Thymus (tissue), 11 donors: ENCODE data around the gene S100A10. TPM values are rescaled to one million over a fixed set of nuclear protein-coding genes. Genes with fewer than 3 reads are reported as not detected.
A peak's percentile ranks its signal among the peaks of the same experiment; 100 is the strongest.

ENCODE experiments used
- DNase-seq, 9 donors: peaks; one replicate each; pipeline ENCODE4 v3.0.0-alpha.2; 2013; ENCODE audit warnings: low spot score in 9 of 9, low read depth in 6 of 9, missing footprints in 1 of 9
- H3K27ac ChIP-seq, 2 donors: one replicate each; pipeline ENCODE4 v1.5.1; 2013; ENCODE audit warnings: control low read depth in 1 of 2, low read depth in 1 of 2, low read length in 1 of 2, mild to moderate bottlenecking in 1 of 2, moderate library complexity in 1 of 2
- H3K27me3 ChIP-seq, 2 donors: one replicate each; pipeline ENCODE4 v1.5.1; 2013; ENCODE audit warnings: low read length in 1 of 2; ENCODE audit not compliant: control insufficient read depth in 2 of 2, insufficient read depth in 1 of 2
- H3K36me3 ChIP-seq, 2 donors: one replicate each; pipeline ENCODE4 v1.5.1; 2013; ENCODE audit warnings: low read length in 1 of 2, mild to moderate bottlenecking in 1 of 2, moderate library complexity in 1 of 2; ENCODE audit not compliant: control insufficient read depth in 2 of 2, insufficient read depth in 2 of 2
- H3K4me1 ChIP-seq, 2 donors: one replicate each; pipeline ENCODE4 v1.5.1; 2013; ENCODE audit warnings: low read length in 2 of 2; ENCODE audit not compliant: control insufficient read depth in 2 of 2, insufficient read depth in 2 of 2
- H3K4me3 ChIP-seq, 2 donors: one replicate each; pipeline ENCODE4 v1.5.1; 2013; ENCODE audit warnings: low read length in 2 of 2, control low read depth in 1 of 2, mild to moderate bottlenecking in 1 of 2
- H3K9me3 ChIP-seq, 2 donors: one replicate each; pipeline ENCODE4 v1.5.1; 2013; ENCODE audit warnings: low read length in 1 of 2, mild to moderate bottlenecking in 1 of 2; ENCODE audit not compliant: control insufficient read depth in 2 of 2, insufficient read depth in 1 of 2
- WGBS: extraction: QIAGEN DNeasy Blood & Tissue Kit; methylation state at CpG from one replicate; pipeline ENCODE4 v1.1.7; 2013; 5-methylcytosine and 5-hydroxymethylcytosine counted together
- polyA plus RNA-seq: library from polyadenylated mRNA; stranded (reverse); fragments of 200-250 nt; gene quantifications from one replicate; pipeline ENCODE4 v1.2.3, GENCODE V29; 2013
- total RNA-seq: library from RNA; stranded (reverse); fragments of 120-200 nt; gene quantifications from one replicate; pipeline ENCODE4 v1.2.4, GENCODE V29; 2013
- donor health status: healthy.

S100A10 gene
- total and polyA plus RNA-seq, 2 donors, result 46.1 to 592 TPM

DNA sequence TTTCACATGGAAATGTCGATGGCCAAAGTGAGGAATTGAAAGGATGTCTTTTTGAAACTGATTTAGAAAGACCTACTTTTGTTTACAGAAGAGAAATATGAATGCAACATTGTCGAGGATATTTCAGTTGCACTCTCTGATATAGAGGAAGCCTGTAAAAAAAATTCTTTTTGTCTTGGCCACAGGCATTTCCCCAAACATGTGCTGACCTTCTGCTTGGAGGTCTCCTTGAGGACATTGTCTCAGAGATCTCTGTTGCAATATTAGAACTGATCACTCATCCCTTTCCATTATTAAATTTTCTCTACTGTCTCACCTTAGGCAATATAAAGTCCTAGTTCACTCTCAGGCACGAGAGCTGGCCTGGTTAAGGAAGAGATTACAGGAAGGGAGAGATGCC is 27.2 kb upstream of the S100A10 start:
- H3K4me3 ChIP-seq, result no peak overlapping the region
- H3K27ac ChIP-seq, result no peak overlapping the region
- no peak for DNase-seq
- no peaks in the 10 kb centered on the region for H3K36me3 ChIP-seq
- H3K9me3 ChIP-seq, result no peaks in the 10 kb centered on the region
- peaks cover 0 to 1% of the 10 kb centered on the region in 2 donors for H3K27me3 ChIP-seq
- whole genome bisulfite sequencing, result 76% methylated on average over 3 of the region's 3 CpGs
- H3K4me1 ChIP-seq, result no peaks in the 10 kb centered on the region

DNA sequence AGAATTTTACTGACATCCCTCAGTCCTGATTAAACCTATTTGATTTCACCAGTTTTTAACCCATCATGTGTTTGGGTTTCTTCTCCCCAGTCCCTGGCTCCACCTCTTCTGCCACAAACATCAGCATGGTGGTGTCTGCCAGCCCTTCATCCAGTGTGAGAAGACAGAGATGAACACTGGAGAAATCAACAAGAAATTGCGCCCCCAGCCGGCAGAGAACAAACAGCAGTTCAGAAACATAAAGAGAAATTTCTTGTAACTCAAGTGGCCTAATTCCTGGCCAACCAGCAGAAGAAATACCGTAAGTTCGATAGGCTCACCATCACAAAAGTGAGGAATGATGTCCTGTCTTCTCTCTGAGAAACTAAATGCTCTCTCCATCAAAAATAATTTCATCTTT is 24.9 kb upstream of the S100A10 start:
- H3K36me3 ChIP-seq, result no peaks in the 10 kb centered on the region
- 64% methylated on average over 4 of the region's 4 CpGs for WGBS
- DNase-seq, result peak in 1 of 9 donors; percentile 32

DNA sequence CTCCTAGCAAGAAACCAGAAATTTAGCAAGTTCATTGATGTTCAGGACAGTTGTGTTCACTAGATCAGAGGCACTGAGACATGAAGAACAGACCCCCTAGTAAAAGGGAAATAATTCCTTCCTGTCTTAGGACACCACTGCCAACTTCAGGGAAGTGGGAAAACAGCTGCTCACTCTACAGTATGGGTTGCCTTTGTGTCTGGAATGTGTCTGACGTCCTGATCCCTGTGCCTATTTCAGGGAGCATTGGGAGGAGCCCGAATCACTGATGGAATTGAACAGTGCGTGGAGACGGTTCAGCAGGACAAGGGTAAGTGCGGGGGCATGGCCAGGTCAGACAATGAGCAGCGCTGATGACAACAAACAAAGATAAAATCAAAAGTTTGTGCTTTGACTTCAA is 22.1 kb upstream of the S100A10 start:
- 89% methylated on average over 6 of the region's 6 CpGs for WGBS
- no peak for DNase-seq

More for the DNA sequence above, 24.9 kb upstream of the S100A10 start:
- Histone ChIP-seq H3K27ac (no peak overlapping the region), H3K4me1 (no peaks in the 10 kb centered on the region), H3K27me3 (peaks cover 0 to 9% of the 10 kb centered on the region in 2 donors), H3K9me3 (no peaks in the 10 kb centered on the region), H3K4me3 (no peak overlapping the region)

DNA sequence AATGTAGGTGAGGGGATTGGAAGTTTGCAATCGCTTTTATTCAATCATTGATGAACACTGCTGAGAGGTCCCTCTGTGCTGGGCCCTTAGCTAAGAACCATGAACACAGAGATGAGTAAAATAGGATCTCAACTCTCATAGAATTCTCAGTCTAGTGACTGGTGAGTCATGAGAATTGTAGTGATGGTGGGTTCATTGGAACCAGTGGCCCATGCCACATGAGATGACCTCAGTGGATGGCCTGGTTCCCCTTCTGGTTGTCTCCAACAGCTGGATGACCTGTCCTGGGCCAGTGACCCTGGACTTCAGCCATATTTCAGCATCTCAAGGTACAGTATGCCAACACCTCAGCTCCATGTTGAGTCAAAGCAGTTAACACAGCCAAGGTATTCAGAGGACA is 21.3 kb upstream of the S100A10 start:
- no peak for DNase-seq
- 100% methylated on average over 1 of the region's 1 CpG for WGBS
- Histone ChIP-seq H3K4me3 (no peak overlapping the region), H3K9me3 (no peaks in the 10 kb centered on the region), H3K36me3 (no peaks in the 10 kb centered on the region), H3K27ac (no peak overlapping the region), H3K4me1 (no peaks in the 10 kb centered on the region), H3K27me3 (peaks cover 0 to 9% of the 10 kb centered on the region in 2 donors)

More for the DNA sequence above, 22.1 kb upstream of the S100A10 start:
- no peak overlapping the region for H3K4me3 ChIP-seq
- H3K27me3 ChIP-seq, result peaks cover 0 to 9% of the 10 kb centered on the region in 2 donors
- no peaks in the 10 kb centered on the region for H3K4me1 ChIP-seq
- H3K36me3 ChIP-seq, result no peaks in the 10 kb centered on the region
- H3K27ac ChIP-seq, result no peak overlapping the region
- H3K9me3 ChIP-seq, result no peaks in the 10 kb centered on the region

DNA sequence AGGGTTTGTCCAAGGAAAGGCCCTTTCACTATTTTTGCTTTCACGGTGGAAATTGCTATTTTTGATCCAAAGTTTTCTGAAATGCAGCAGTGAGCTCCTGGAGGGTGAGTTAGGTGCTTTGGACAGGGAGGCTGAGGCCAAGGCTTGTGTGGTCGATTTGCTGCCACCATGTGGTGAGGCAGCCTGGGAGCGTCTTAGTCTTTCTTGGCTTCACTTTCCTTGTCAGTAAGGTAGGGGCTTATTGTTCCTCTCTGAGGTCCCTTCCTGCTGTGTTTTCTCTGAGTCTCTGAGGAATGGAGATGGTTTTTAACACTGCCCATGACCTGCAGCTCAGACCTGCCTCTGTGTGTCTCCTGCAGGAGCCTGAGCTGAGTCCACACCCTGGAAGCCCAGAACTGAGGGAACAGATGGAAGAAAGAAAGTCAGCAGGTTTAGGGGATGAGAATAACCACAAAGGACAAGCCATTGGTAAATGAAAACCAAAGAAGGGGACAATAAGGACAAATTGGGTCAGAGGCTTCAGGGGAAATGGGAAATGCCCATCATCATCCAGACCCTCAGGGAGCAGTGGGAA is 20.1 kb upstream of the S100A10 start:
- Histone ChIP-seq H3K27ac (no peak overlapping the region), H3K36me3 (no peaks in the 10 kb centered on the region), H3K27me3 (peaks cover 0 to 9% of the 10 kb centered on the region in 2 donors), H3K4me1 (no peaks in the 10 kb centered on the region), H3K4me3 (no peak overlapping the region), H3K9me3 (no peaks in the 10 kb centered on the region)
- DNase-seq, result peak in 3 of 9 donors; percentile 29 to 65 (median 51)
- WGBS, result 12% methylated on average over 3 of the region's 3 CpGs

DNA sequence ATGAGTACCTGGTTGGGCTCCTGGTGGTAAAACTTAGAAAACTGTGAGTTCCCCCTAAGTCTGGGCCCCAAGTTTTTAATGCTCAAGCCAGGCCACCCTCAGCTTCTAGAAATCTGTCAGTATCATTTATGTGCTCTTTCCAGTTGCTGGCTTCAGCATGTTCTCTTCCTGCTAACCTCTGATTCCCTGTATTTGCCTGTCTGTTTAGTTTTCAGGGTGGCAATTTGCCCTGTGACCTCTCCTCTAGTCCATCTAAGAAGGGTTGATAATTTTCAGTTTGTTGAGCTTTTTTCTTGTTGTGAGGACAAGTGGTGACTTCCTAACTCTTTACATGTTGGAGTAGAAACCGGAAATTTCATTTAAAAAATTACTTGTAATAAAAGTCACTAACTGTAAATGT is 16.0 kb upstream of the S100A10 start:
- no peak overlapping the region for H3K4me3 ChIP-seq
- H3K4me1 ChIP-seq, result no peaks in the 10 kb centered on the region
- no peak for DNase-seq
- WGBS, result 98% methylated on average over 1 of the region's 1 CpG
- H3K36me3 ChIP-seq, result no peaks in the 10 kb centered on the region
- no peaks in the 10 kb centered on the region for H3K9me3 ChIP-seq
- no peak overlapping the region for H3K27ac ChIP-seq
- H3K27me3 ChIP-seq, result peaks cover 2 to 15% of the 10 kb centered on the region in 2 donors

DNA sequence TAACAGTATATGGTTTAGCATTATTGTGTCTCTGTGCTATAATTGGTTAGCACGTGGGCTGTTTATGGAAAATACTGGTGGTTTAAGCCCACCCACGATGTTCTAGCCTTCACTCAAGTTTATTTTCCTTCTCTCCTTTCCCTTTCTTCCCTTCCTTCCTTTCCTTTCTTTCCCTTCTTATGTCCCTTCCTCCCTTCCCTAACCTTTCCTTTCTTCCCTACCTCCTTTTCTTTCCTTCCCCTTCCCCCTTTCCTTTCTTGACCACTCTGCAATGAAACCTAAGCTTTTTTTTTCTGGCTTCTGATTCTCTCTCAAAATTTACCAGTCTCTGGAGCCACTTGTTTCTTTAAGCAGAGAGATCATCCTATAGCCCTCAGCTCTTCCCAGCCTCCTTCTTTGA is 13.4 kb upstream of the S100A10 start:
- no peak overlapping the region for H3K4me3 ChIP-seq
- no peaks in the 10 kb centered on the region for H3K9me3 ChIP-seq
- no peak overlapping the region for H3K27ac ChIP-seq
- DNase-seq, result no peak
- H3K4me1 ChIP-seq, result peaks cover 0 to 2% of the 10 kb centered on the region in 2 donors
- no peaks in the 10 kb centered on the region for H3K36me3 ChIP-seq
- WGBS, result 59% methylated on average over 2 of the region's 2 CpGs
- H3K27me3 ChIP-seq, result peaks cover 2 to 32% of the 10 kb centered on the region in 2 donors

DNA sequence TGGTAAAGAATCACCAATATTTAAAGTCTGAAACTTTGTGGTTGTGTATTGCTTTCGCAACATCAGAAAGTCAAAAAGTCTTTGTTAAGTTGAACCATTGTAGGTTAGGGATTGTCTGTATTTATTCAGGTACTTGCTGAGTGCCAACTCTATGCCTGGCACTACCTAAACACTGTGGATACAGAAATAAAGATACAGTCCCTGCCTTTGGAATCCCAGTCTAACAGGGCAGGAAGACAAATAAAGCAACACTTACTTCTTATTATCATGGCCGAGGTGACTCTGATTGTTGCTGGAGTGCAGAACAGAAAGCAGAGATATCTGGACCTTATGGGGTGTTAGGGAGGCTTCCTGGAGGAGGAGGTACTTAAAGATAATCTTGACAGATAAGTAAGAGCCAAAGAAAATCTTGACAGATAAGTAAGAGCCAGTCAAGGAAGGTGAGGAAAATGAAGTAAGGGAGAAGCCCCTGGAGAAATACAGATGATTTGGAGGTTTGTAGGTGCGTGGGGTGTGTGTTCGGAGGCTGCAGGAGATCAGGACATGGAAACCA is 11.8 kb upstream of the S100A10 start:
- 68% methylated on average over 4 of the region's 4 CpGs for WGBS
- no peak for DNase-seq
- peaks cover 5 to 43% of the 10 kb centered on the region in 2 donors for H3K27me3 ChIP-seq

DNA sequence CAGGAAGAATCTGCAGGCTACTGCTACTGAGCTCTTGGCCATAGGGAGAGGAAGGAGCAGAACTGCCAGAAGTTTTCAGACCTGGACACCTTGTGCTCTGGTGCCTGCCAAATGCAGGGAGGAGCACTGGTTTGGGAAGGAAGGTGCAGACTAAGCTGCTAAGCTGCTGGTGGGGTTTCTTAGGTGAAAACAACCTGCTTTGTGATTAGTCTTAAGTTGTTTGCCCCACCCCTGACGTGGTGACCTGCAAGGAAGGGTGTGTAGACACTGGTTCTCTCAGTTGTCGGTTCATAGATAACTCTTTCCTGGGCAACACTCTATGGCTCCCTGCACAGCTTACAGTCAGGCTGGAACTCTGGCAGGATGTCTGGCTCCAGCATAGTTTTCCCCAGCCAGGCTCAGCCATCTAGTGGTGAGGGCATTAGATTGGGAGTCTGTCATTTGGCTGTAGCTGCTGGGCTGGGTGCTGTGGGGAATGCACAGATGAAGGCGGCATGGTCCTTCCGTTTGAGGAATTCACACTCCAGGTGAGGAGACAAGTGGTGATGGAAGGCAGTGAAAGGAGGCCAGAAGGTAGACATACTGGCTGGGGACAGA is 10.3 kb upstream of the S100A10 start:
- Histone ChIP-seq H3K36me3 (no peaks in the 10 kb centered on the region), H3K27me3 (peaks cover 5 to 52% of the 10 kb centered on the region in 2 donors), H3K9me3 (no peaks in the 10 kb centered on the region), H3K4me1 (peaks cover 0 to 2% of the 10 kb centered on the region in 2 donors), H3K4me3 (no peak overlapping the region), H3K27ac (no peak overlapping the region)
- no peak for DNase-seq
- WGBS, result 91% methylated on average over 4 of the region's 4 CpGs

More for the DNA sequence above, 11.8 kb upstream of the S100A10 start:
- Histone ChIP-seq H3K9me3 (no peaks in the 10 kb centered on the region), H3K27ac (no peak overlapping the region), H3K36me3 (no peaks in the 10 kb centered on the region), H3K4me3 (no peak overlapping the region), H3K4me1 (peaks cover 0 to 2% of the 10 kb centered on the region in 2 donors)
